NOMO-1 treated with DMSO at 0.1 percent for 48 hours (cell line): ENCODE results near the gene PVALB.

Experiments used
- DNase-seq: peaks from one replicate; lab custom pipeline; 2025; ENCODE audit not compliant: unreplicated experiment; lab: John Stamatoyannopoulos, UW

The PVALB gene

GRCh38 chr22:36814801-36815200 lies 2.0 kb downstream of the PVALB start:
- no peak for DNase-seq

- no peak for DNase-seq
Observed at GRCh38 chr22:36811094-36811800, 5.6 kb downstream of the PVALB start.

- no peak for DNase-seq
Observed at GRCh38 chr22:36809351-36809750, 7.5 kb downstream of the PVALB start.

GRCh38 chr22:36808721-36809344 lies 8.0 kb downstream of the PVALB start:
- no peak for DNase-seq

- DNase-seq: no peak
Observed at GRCh38 chr22:36807627-36808026, 9.2 kb downstream of the PVALB start.

GRCh38 chr22:36806835-36807234 lies 10.0 kb downstream of the PVALB start:
- no peak for DNase-seq

GRCh38 chr22:36803358-36803757 lies 13.5 kb downstream of the PVALB start:
- DNase-seq: no peak

GRCh38 chr22:36798674-36799066 lies 18.2 kb downstream of the PVALB start:
- DNase-seq: no peak

- no peak for DNase-seq
Observed at GRCh38 chr22:36797911-36798673, 18.7 kb downstream of the PVALB start.

GRCh38 chr22:36797374-36797773 lies 19.5 kb downstream of the PVALB start:
- DNase-seq: no peak

GRCh38 chr22:36796552-36797175 lies 20.2 kb downstream of the PVALB start:
- DNase-seq: no peak

GRCh38 chr22:36795633-36796032 lies 21.2 kb downstream of the PVALB start:
- DNase-seq: no peak

- DNase-seq: peak; percentile 29
Observed at GRCh38 chr22:36790648-36791047, 26.2 kb downstream of the PVALB start.

GRCh38 chr22:36787204-36787988 lies 29.4 kb downstream of the PVALB start:
- peak; percentile 18 for DNase-seq

GRCh38 chr22:36783743-36784142 lies 33.1 kb downstream of the PVALB start:
- DNase-seq: no peak

- DNase-seq: peak; percentile 87
Observed at GRCh38 chr22:36781656-36782627, 34.9 kb downstream of the PVALB start.

GRCh38 chr22:36778020-36778419 lies 38.8 kb downstream of the PVALB start:
- no peak for DNase-seq

GRCh38 chr22:36776722-36777121 lies 40.1 kb downstream of the PVALB start:
- no peak for DNase-seq

GRCh38 chr22:36775964-36776669 lies 40.7 kb downstream of the PVALB start, which contains the start of gene IFT27:
Gene IFT27 (minus strand): TSS chr22:36776119. CDS start chr22:36775707, 412 bp downstream.
- peak; percentile 100 for DNase-seq
